Kidney (tissue), 14 donors: ENCODE data around the gene PRRT1. TPM values are rescaled to one million over a fixed set of nuclear protein-coding genes. Genes with fewer than 3 reads are reported as not detected.

Source experiments
- DNase-seq, 5 donors: peaks; one replicate each; pipeline ENCODE4 v3.0.0-alpha.2; 2013 to 2020
- FAIRE-seq: peaks from 2 replicates; lab custom pipeline; 2012; peaks lifted over from hg19 to GRCh38; lab: Jason Lieb, UNC
- H3K27ac ChIP-seq, 2 donors: one replicate each; pipeline ENCODE4 v1.7.0; 2013; ENCODE audit warnings: low read depth in 2 of 2, low read length in 2 of 2, inconsistent platforms in 1 of 2
- H3K27me3 ChIP-seq: one replicate; pipeline ENCODE4 v1.7.1; 2013; ENCODE audit warnings: low read length, inconsistent platforms; ENCODE audit not compliant: control insufficient read depth, insufficient read depth
- H3K36me3 ChIP-seq, 3 donors: one replicate each; pipeline versions ENCODE4 v1.7.0 to v1.7.1; 2013; ENCODE audit warnings: low read length in 3 of 3, control low read depth in 1 of 3, inconsistent platforms in 1 of 3; ENCODE audit not compliant: insufficient read depth in 3 of 3, control insufficient read depth in 2 of 3
- H3K4me1 ChIP-seq, 3 donors: one replicate each; pipeline versions ENCODE4 v1.7.0 to v1.7.1; 2013; ENCODE audit warnings: low read length in 3 of 3, inconsistent platforms in 1 of 3, low read depth in 1 of 3; ENCODE audit not compliant: control insufficient read depth in 2 of 3, insufficient read depth in 2 of 3
- H3K4me3 ChIP-seq, 3 donors: one replicate each; pipeline versions ENCODE4 v1.7.0 to v1.8.1; 2013; ENCODE audit warnings: low read length in 3 of 3, control low read depth in 1 of 3, inconsistent platforms in 1 of 3
- H3K9ac ChIP-seq, 3 donors: one replicate each; pipeline versions ENCODE4 v1.7.0 to v1.7.1; 2013; ENCODE audit warnings: low read length in 3 of 3, control low read depth in 1 of 3, inconsistent platforms in 1 of 3
- H3K9me3 ChIP-seq, 3 donors: one replicate each; pipeline versions ENCODE4 v1.7.0 to v1.7.1; 2013; ENCODE audit warnings: low read length in 3 of 3, control low read depth in 1 of 3, inconsistent platforms in 1 of 3; ENCODE audit not compliant: control insufficient read depth in 2 of 3, insufficient read depth in 1 of 3
- intact Hi-C: fragments of 100-400 bp; cut with DNase I; formaldehyde crosslinking; loops from one replicate; pipeline ENCODE4 v1.11.1; 2022
- polyA plus RNA-seq: library from polyadenylated mRNA; stranded (reverse); fragments of 350-450 nt; fragmentation: Illumina TruSeq; extraction: RNeasy Lipid Tissue Mini Kit (QIAGEN cat#74804); gene quantifications from one replicate; pipeline ENCODE4 v1.2.3, GENCODE V29; 2014; ENCODE audit warnings: low read depth, low replicate concordance; ENCODE audit not compliant: insufficient read depth
- total RNA-seq: library from RNA; stranded (reverse); fragmentation: NEBNext Ultra II Directional; extraction: Animal tissue kit (Norgen Biotek cat#: 25700); gene quantifications from one replicate; pipeline ENCODE4 v1.2.1, GENCODE V29; 2021
- TF ChIP-seq, protein P1 (sequence below): IDR thresholded peaks from 3 replicates; pipeline ENCODE4 v1.5.1; 2012; ENCODE audit warnings: mild to moderate bottlenecking, moderate library complexity, borderline replicate concordance; ENCODE audit not compliant: insufficient read depth; ENCODE audit errors: extremely low read depth
- donor health status: control.
- donor health status: control.
- donor health status: control.
- donor health status: control.
- donor health status: control.
- donor health status: DM: yes; HTN: yes; CAD: no.
- donor health status: Normal renal cell carcinoma (clear cell type).

PRRT1 gene
- total and polyA plus RNA-seq, 2 donors from 2014 or later = 2.4 to 4.0 TPM

DNA sequence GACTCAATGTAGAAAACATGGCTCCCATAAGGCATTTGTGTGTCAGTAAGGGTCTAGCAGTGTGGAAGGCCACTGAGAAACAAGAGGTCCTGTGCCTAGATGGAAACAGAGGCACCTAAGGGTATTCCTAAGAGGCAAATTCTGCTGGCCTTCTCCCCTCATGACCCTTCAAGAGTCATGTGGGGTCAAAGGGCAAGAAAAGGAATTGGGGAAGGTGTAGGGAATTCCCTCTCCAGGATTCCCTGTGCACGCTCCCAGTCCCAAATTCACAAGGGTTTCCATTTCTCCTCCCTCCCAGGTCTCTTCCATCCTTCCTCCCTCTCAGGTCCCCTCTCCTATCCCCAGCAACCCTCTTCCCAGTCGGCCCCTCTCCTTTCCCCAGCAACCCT, 23.6 kb upstream of the PRRT1 start:
- H3K4me3 ChIP-seq = peak overlapping the region; percentile 67 to 94 (median 77)
- TF ChIP-seq, protein P1, sequence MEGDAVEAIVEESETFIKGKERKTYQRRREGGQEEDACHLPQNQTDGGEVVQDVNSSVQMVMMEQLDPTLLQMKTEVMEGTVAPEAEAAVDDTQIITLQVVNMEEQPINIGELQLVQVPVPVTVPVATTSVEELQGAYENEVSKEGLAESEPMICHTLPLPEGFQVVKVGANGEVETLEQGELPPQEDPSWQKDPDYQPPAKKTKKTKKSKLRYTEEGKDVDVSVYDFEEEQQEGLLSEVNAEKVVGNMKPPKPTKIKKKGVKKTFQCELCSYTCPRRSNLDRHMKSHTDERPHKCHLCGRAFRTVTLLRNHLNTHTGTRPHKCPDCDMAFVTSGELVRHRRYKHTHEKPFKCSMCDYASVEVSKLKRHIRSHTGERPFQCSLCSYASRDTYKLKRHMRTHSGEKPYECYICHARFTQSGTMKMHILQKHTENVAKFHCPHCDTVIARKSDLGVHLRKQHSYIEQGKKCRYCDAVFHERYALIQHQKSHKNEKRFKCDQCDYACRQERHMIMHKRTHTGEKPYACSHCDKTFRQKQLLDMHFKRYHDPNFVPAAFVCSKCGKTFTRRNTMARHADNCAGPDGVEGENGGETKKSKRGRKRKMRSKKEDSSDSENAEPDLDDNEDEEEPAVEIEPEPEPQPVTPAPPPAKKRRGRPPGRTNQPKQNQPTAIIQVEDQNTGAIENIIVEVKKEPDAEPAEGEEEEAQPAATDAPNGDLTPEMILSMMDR = no peak
- peak in 1 of 5 donors; percentile 28 for DNase-seq
- no peaks in the 10 kb centered on the region for H3K27me3 ChIP-seq
- intact Hi-C loops = no loop called here
- H3K27ac ChIP-seq = peak overlapping the region; percentile 76 to 93
- peak overlapping the region; percentile 50 to 88 (median 54) for H3K9ac ChIP-seq
- FAIRE-seq = no peak
- H3K36me3 ChIP-seq = peaks cover 0 to 5% (median 0%) of the 10 kb centered on the region in 3 donors
- H3K9me3 ChIP-seq = no peaks in the 10 kb centered on the region
- peaks cover 7 to 31% (median 30%) of the 10 kb centered on the region in 3 donors for H3K4me1 ChIP-seq

DNA sequence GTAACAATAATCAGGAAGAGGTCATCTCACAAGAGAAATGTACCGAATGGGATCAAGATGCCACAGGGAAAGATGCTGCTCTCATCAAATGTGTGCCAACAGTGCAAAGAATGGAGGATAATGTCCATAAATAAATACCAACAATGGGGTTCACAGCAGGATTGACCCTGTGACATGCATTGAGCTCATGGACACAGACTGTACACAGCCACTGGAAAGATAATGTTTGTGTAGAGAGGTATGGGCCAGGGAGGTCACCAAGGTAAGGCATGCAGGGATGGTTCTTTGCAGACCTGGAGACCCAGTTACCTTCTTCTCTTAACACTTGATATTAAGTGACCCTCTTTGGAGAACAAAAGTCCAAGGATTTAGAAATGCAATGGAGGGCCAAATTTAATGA, 22.7 kb upstream of the PRRT1 start:
- FAIRE-seq = no peak
- intact Hi-C loops = no loop called here
- TF ChIP-seq, protein P1 = no peak
- peaks cover 7 to 29% (median 28%) of the 10 kb centered on the region in 3 donors for H3K4me1 ChIP-seq
- no peak overlapping the region for H3K9ac ChIP-seq
- H3K27me3 ChIP-seq = no peaks in the 10 kb centered on the region
- DNase-seq = no peak
- no peak overlapping the region for H3K27ac ChIP-seq
- H3K36me3 ChIP-seq = peaks cover 0 to 12% (median 2%) of the 10 kb centered on the region in 3 donors
- H3K4me3 ChIP-seq = peak overlapping the region in 2 of 3 donors; percentile 10 to 94
- H3K9me3 ChIP-seq = no peaks in the 10 kb centered on the region

DNA sequence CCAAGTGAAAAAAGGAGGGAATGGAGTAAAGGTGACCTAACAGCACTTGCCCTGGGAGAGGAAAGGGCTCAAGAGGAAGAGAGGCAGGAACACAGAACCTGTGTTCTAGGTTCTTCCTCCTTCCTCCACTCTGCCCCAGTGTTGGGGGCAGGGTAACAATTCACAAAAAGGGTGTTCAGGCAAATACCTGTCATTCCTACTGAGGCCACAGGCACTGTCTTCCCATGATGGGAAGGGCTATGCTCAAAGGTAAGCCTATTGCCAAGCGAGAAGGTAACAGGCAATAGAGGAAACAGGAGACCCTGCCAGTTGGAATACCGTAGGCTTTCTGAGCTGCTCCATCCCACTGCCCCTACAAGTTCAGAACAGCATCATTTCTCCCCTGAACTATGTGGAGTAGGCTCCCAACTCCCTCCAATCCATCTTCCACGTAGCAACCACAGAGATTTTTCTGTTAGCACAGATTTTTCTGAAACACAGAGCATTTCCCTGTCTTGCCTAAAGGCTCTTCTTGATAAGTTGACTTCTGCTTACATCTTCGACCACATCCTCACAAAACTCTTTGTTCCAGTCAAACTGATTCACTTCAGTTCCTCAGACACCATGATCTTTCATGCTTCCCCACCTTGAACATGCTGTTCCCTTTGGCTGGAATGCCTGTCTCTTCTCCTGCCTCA, 21.4 kb upstream of the PRRT1 start:
- H3K9ac ChIP-seq = no peak overlapping the region
- no peaks in the 10 kb centered on the region for H3K27me3 ChIP-seq
- no peak overlapping the region for H3K4me3 ChIP-seq
- H3K27ac ChIP-seq = no peak overlapping the region
- intact Hi-C loops = no loop called here
- peaks cover 0 to 12% (median 12%) of the 10 kb centered on the region in 3 donors for H3K36me3 ChIP-seq
- peaks cover 4 to 21% (median 19%) of the 10 kb centered on the region in 3 donors for H3K4me1 ChIP-seq
- DNase-seq (no peak), FAIRE-seq (no peak)
- no peaks in the 10 kb centered on the region for H3K9me3 ChIP-seq
- TF ChIP-seq, protein P1 = no peak
